ENCODE measurements around the gene OR12D3.
"Not testable (repeated sequence)": the region's sequence is repeated elsewhere in the genome, so short reads cannot be mapped to it uniquely, and the experiment has no call there.

Gene OR12D3

GRCh38 chr6:29375191-29375590 is at the start of gene OR12D3:
TSS of gene OR12D3 (minus strand) at chr6:29375291. CDS start at chr6:29375287, 4 bp downstream.
- DNase-seq, result no peak

GRCh38 chr6:29424575-29424974 is 49.5 kb upstream of the OR12D3 start:
- DNase-seq, result no peak

- no peak for DNase-seq
These were observed 49.1 kb upstream of the OR12D3 start for GRCh38 chr6:29424168-29424567.

GRCh38 chr6:29419516-29419915 is 44.4 kb upstream of the OR12D3 start:
- DNase-seq, result no peak

- no peak for DNase-seq
These were observed 39.5 kb upstream of the OR12D3 start, which contains the start of gene OR12D1 for GRCh38 chr6:29414588-29414987. TSS of gene OR12D1 (plus strand) at chr6:29414928.

GRCh38 chr6:29403801-29404200 is 28.7 kb upstream of the OR12D3 start:
- DNase-seq, result no peak

- no peak for DNase-seq
These were observed 24.4 kb upstream of the OR12D3 start for GRCh38 chr6:29399525-29399924.

GRCh38 chr6:29395331-29395730 is 20.2 kb upstream of the OR12D3 start, which contains the start of gene OR12D2:
TSS of gene OR12D2 (plus strand) at chr6:29395631. CDS start at chr6:29396700, 1,069 bp downstream.
- DNase-seq, result no peak

- no peak for DNase-seq
These were observed 13.4 kb upstream of the OR12D3 start for GRCh38 chr6:29388533-29388932.

- no peak for DNase-seq
These were observed 912 bp upstream of the OR12D3 start for GRCh38 chr6:29376003-29376402.

- DNase-seq, result no peak
These were observed 6.3 kb downstream of the OR12D3 start, which contains the start of gene OR5V1 for GRCh38 chr6:29368765-29369164. TSS of gene OR5V1 (minus strand) at chr6:29368865. CDS start at chr6:29356195, 12,670 bp downstream.

- no peak for DNase-seq
These were observed 19.5 kb downstream of the OR12D3 start for GRCh38 chr6:29355603-29356002.

- no peak for DNase-seq
These were observed 20.1 kb downstream of the OR12D3 start for GRCh38 chr6:29354980-29355379.

- DNase-seq, result not testable (repeated sequence)
These were observed 25.7 kb downstream of the OR12D3 start for GRCh38 chr6:29349348-29349747.

- DNase-seq, result no peak
These were observed 29.7 kb downstream of the OR12D3 start for GRCh38 chr6:29345380-29345779.

GRCh38 chr6:29336269-29336668 is 38.8 kb downstream of the OR12D3 start:
- DNase-seq, result no peak

GRCh38 chr6:29332676-29333075 is 42.4 kb downstream of the OR12D3 start:
- DNase-seq, result no peak

- DNase-seq, result no peak
These were observed 49.3 kb downstream of the OR12D3 start for GRCh38 chr6:29325777-29326176.

Data from midbrain (tissue), 1 donor.